HT1080 (cell line): ENCODE results near the gene MAT1A. TPM values are rescaled to one million over a fixed set of nuclear protein-coding genes. Genes with fewer than 3 reads are reported as not detected.
"Not testable (repeated sequence)": the region's sequence is repeated elsewhere in the genome, so short reads cannot be mapped to it uniquely, and the experiment has no call there.

Source experiments
- DNase-seq: peaks from one replicate; pipeline ENCODE4 v3.0.0-alpha.2; 2015; ENCODE audit warnings: low read depth
- polyA plus RNA-seq, 2 experiments: library from polyadenylated mRNA; depleted of rRNA; stranded (reverse); fragments of >200 nt; gene quantifications; 2 replicates each; pipeline ENCODE4 v1.2.3, GENCODE V29; 2015
- total RNA-seq: library from RNA; depleted of rRNA; stranded (reverse); fragments of >200 nt; shearing (Covaris generic); gene quantifications from 2 replicates; pipeline ENCODE4 v1.2.3, GENCODE V29; 2014; rRNA removed

Gene MAT1A
- 0.13 and 0.94 TPM in 2 replicates for total RNA-seq
- polyA plus RNA-seq (2015; cell fraction: cytosol; rRNA removed) = 0.36 and 0.43 TPM in 2 replicates
- 0.84 and 1.3 TPM in 2 replicates for polyA plus RNA-seq (2015; cell fraction: nucleus; rRNA removed)

- peak; percentile 41 for DNase-seq
These were observed at the start of gene MAT1A for GRCh38 chr10:80289451-80290287. MAT1A (minus strand) TSS chr10:80289658; CDS start chr10:80289423, 235 bp downstream.

GRCh38 chr10:80333983-80334382 is 44.5 kb upstream of the MAT1A start:
- DNase-seq = no peak

GRCh38 chr10:80324891-80325364 is 35.5 kb upstream of the MAT1A start:
- no peak for DNase-seq

- DNase-seq = peak; percentile 74
These were observed 34.6 kb upstream of the MAT1A start for GRCh38 chr10:80324086-80324485.

- DNase-seq = no peak
These were observed 33.9 kb upstream of the MAT1A start for GRCh38 chr10:80323311-80323710.

GRCh38 chr10:80322711-80323110 is 33.3 kb upstream of the MAT1A start:
- no peak for DNase-seq

GRCh38 chr10:80322158-80322557 is 32.7 kb upstream of the MAT1A start:
- no peak for DNase-seq

GRCh38 chr10:80321183-80321582 is 31.7 kb upstream of the MAT1A start:
- DNase-seq = no peak

GRCh38 chr10:80320377-80320776 is 30.9 kb upstream of the MAT1A start:
- DNase-seq = no peak

- no peak for DNase-seq
These were observed 30.4 kb upstream of the MAT1A start for GRCh38 chr10:80319725-80320290.

GRCh38 chr10:80319318-80319717 is 29.9 kb upstream of the MAT1A start:
- DNase-seq = no peak

GRCh38 chr10:80318742-80319141 is 29.3 kb upstream of the MAT1A start:
- DNase-seq = no peak

- DNase-seq = no peak
These were observed 25.9 kb upstream of the MAT1A start for GRCh38 chr10:80315391-80315790.

GRCh38 chr10:80313523-80313922 is 24.1 kb upstream of the MAT1A start:
- DNase-seq = peak; percentile 11

GRCh38 chr10:80305989-80306388 is 16.5 kb upstream of the MAT1A start:
- DNase-seq = not testable (repeated sequence)

GRCh38 chr10:80296942-80297341 is 7.5 kb upstream of the MAT1A start:
- DNase-seq = no peak

GRCh38 chr10:80292607-80293239 is 3.3 kb upstream of the MAT1A start:
- DNase-seq = no peak

- no peak for DNase-seq
These were observed 1.2 kb upstream of the MAT1A start for GRCh38 chr10:80290474-80291220.

GRCh38 chr10:80288849-80289248 is 609 bp downstream of the MAT1A start:
- DNase-seq = no peak

GRCh38 chr10:80284522-80284921 is 4.9 kb downstream of the MAT1A start:
- DNase-seq = no peak

- peak; percentile 13 for DNase-seq
These were observed 5.8 kb downstream of the MAT1A start for GRCh38 chr10:80283536-80284199.
